ENCODE results near the gene TRIM66.

The TRIM66 gene, protein sequence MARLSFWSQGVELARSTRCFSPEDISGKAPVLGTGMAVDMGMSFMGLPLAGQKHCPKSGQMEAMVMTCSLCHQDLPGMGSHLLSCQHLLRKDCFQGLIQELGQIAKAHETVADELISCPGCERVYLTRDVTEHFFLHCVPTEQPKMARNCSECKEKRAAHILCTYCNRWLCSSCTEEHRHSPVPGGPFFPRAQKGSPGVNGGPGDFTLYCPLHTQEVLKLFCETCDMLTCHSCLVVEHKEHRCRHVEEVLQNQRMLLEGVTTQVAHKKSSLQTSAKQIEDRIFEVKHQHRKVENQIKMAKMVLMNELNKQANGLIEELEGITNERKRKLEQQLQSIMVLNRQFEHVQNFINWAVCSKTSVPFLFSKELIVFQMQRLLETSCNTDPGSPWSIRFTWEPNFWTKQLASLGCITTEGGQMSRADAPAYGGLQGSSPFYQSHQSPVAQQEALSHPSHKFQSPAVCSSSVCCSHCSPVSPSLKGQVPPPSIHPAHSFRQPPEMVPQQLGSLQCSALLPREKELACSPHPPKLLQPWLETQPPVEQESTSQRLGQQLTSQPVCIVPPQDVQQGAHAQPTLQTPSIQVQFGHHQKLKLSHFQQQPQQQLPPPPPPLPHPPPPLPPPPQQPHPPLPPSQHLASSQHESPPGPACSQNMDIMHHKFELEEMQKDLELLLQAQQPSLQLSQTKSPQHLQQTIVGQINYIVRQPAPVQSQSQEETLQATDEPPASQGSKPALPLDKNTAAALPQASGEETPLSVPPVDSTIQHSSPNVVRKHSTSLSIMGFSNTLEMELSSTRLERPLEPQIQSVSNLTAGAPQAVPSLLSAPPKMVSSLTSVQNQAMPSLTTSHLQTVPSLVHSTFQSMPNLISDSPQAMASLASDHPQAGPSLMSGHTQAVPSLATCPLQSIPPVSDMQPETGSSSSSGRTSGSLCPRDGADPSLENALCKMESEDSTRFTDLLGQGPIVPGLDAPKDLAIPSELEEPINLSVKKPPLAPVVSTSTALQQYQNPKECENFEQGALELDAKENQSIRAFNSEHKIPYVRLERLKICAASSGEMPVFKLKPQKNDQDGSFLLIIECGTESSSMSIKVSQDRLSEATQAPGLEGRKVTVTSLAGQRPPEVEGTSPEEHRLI (N-terminal part only)

DNA sequence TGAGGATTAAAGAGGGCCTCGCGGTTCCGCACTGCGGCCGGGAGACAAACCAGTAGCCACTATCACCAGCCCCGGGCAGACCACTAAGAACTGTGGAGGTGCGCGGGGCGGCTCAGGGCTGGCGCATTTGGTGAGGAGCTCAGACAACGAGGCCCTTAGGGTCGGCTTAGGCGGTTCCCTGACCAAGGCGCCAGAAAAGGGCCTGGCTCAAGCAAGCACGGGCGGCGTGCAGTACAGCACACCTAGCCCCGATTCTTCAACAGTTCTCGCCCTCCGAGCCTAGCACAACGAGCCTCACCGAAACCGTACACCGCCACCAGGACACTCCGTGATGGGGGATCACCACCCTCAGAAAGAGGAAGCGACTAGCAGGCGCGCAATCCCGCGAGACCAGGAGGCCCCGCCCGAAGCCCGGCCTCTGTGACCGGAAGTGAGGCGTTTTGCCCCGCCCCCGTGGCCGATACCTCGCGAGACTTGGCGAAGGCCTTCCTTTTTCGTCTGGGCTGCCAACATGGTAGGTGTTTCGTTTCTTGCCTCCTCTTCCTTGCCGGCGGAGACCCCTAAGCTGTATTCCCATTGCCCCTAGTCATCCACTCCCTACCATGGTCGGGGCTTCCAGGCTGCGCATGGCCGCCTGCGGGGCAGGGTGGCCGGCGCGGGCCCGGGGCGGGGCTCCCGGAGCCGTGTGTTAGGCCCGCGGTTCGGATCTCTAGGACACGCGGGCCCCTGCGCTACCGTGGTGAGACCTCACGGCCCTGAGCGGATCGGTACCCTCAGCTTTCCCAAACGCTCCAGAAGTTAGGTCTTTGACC is at the start of gene TRIM66, which contains the start of gene RPL27A:
TSS of gene TRIM66 (minus strand) at position 363 of the 812 bp plus-strand sequence. CDS start 10,391 bp downstream, outside the sequence.
TSS of gene RPL27A (plus strand) at position 490 of the 812 bp plus-strand sequence. CDS start at position 512, 22 bp downstream.
- DNase-seq (ENCODE audit: low read depth), result peak; percentile 92

DNA sequence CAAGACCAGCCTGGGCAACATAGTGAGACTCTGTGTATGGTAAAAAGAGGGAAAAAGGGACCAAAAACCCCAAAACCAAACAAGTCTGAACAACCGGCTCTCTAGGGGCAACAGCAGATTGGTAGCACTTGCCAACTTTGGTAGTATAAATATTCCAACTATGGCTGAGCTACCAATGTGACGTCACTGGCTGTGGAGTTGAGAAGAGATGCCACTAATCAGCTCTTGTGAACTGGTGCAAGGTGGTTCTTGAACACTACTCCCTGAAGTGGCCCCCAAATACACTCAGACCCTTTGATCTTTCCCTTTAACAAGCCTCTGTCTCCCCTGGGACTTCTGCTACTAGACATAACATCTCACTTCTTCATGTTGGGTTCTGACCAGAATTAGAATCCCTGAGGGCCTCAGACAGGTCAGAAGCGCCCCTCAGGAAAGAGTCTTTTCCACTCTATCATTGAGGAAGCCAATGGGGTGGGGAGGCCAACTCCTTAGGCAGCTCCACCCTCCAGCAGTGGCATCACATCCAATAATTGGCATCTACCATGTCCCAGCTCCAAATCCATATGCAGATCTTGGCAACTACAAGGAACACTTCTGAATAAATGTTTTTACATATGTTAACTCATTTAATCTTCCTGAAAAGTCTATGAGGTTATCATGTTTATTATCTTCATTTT is 49.3 kb upstream of the TRIM66 start:
- DNase-seq (ENCODE audit: low read depth), result no peak

DNA sequence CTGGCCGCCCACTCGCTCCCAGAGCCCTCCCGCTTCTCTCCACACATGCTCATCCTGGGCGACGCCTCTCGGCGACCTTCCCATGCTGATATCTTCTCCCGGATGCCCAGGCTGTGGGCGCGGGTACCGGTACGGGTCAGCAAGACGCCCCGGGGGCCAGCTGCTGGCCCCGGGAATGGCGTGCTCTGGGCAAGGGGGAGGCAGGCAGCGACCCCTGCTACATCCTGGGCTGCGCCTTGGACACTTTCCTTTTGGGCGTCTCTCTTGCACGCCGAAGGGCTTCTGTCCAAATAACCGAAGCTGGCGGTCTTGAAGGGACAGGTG is 48.2 kb upstream of the TRIM66 start:
- no peak for DNase-seq (ENCODE audit: low read depth)

DNA sequence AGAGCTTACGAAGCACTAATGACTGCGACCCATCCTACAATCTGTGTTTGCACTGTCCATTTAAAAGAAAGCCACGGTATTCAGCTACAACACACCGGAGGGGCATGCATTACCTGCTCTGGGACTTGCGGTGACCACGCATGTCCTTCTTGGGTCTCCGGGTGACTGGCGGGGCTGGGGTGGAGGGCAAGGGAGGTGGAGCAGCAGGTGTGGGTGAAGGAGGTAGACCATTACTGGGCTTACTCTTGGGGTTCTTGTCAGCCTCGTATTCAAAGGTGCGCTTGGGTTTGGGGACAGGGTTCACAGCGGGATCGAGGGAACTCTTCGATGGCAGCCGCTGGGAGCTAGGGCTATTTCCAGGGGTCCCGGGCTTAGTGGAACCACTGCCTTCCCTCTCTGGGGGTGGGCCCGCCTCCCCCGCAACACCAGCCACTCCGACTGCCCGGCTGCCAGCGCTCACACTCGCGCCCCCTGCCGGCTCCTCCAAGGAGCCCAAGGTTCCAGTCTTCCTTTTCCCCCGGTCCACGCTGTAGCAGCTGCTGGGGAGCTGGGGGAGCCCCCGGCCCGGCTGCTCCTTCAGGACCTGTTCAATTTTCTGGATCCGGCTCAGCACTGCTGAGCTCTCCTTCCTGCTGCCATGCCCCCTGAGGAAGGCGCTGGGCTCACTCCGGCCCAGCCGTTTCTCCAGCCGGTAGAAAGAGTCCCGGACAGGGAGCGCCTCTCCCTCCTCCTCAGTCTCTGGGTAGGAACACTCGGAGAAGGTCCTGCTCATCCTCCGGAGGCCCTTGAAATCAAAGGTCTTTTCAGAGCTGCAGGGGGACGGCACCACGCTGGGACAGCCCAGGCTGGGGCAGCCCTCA is 47.6 kb upstream of the TRIM66 start:
- no peak for DNase-seq (ENCODE audit: low read depth)

DNA sequence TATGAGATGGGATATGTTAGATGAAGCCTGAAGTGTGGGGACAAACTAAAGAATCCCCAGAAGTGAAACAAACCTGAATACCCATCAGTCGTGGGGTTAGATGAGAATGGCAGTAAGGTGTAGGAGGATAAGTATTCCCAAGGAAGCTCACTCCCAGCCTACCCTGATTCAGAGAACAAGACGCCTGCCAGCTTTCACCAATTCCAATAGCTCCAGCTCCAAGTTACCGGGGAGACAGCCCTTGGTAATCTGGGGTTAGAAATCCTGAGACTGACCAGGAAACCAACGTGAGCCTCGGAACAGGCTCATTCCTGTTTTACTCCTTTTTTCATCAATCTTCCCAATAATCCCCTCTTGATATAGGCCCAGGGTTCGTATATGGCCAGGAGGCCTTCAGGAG is 46.6 kb upstream of the TRIM66 start:
- no peak for DNase-seq (ENCODE audit: low read depth)

DNA sequence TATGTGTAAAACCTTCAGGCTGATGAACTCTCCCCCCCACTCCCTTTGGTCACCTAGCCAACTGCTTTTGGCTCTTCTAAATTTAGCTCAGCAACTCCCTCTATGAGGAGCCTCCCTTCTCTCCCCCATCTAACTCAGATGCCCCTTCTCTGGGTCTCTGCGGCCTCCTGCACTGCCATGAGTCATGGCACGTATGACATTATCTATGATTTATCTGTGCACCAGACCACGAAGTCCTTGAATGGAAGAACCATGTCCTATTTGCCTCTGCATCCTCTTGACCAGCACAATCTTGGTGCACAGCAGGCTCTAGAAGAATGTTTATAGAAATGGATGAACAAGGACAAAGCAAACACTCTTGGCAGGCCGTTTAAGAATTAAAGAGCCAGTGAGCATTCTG is 46.1 kb upstream of the TRIM66 start:
- DNase-seq (ENCODE audit: low read depth), result no peak

DNA sequence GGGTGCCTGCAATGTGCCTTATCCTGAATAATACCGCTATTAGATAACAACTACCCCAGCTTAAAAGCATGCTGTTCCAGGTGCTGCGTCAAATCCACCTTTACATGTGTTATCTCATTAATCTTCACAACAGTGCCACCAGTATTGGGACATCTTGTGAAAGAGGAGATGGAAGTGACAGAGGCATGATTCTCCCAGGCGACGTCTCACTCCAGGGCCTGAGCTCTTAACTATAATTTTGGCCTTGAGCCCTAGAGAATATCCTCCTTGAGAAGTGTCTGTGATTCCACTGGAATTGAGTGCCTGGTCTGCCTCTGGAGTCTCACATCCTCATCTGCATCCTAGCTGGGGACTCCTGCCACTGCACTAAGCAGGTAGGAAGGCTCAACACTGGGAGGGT is 43.9 kb upstream of the TRIM66 start:
- no peak for DNase-seq (ENCODE audit: low read depth)

DNA sequence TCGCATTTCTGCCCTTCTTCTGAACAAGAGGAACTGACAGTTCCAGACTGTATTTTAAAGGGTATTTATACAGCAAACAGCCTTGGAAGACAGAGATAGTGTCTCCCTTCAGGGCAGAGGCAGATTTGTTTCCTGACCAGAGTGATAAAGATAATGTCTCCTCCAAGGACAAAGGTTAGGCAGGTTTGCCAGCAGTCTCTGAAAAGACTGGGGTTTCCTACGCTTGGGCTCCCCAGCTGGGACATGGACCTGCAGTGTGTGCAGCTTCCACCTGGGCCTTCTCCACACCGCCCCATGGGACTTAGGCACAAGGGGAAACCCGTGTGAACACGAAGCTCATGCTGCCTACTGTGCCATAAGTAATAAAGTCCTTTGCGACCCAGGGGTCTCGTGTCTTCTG is 42.2 kb upstream of the TRIM66 start:
- no peak for DNase-seq (ENCODE audit: low read depth)

DNA sequence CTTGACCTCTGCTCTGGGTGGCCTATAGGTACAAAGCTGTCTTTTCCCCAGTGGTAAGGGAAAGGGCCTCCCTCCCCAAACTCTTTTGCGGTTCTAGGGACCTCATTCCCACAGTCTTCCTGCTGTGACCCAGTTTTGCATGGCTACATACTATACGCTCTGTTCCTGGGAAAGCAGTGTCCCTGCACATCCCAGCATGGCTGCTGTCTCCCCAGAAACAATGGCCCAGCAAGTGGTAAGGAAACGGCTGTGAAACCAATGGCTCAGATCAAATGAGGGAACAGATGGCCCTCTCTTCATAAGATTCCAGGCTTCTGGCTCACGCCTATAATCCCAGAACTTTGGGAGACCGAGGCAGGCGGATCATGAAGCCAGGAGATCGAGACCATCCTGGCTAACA is 41.2 kb upstream of the TRIM66 start:
- no peak for DNase-seq (ENCODE audit: low read depth)

DNA sequence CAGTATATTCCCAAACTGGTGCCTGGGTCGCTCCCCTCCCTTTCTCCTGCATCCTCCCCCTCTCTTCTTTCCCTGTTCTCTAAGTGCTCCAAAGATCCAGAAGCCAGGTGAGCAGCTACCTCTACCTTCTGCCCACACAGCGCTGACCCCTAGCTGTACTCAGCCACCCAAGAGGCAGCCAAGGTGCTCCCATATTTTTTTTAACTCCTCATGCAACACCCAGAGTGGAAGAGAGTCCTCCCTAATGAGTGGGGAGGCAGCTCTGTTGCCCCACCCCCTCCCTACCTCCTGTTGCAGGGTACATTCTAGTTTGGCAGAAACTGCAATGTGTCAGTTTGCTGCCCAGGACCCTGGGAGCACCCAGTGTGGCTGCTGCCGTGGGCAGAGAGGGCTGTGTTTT is 40.3 kb upstream of the TRIM66 start:
- DNase-seq (ENCODE audit: low read depth), result no peak

DNA sequence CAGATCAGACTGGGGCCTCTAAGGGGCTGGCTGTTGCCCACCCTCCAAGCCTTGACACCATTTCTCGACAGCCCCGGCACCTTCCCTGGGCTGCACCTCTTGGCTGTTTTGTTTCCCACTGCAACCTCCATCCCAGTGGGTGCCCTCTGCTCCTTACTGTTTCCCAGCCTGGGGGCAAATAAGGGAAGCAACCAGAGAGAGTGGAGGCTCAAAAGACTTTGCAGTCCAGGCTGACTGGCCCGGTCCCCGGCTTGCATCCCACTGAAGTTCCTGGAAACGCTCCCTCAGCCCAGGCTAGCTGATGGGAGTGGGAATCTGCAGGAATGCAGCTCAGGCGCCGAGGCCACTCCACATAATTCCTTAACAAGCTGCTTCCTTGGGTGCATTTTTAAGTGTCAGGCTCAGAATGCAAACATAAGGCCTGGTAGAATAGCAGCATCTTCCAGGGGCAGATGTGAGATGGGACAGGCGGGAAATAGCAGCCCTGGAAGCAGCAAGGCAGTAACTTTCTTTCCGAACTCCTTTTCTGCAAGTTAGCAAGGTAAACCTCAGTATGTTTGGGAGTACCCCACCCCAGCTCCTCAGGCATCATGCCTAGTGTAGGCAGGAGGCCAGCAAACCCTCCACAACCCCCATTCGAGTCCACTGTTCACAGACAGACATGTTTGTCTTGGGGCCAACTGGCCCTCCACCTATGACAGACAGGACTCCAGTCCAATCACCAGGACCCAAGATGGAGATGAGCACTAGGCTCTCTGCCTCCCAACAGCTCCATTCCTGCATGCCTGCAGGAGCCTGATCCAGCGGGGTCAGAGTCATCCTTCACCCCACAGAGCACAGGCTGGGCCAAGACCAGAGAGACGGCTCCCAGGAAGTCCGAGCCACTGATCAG is 39.4 kb upstream of the TRIM66 start:
- no peak for DNase-seq (ENCODE audit: low read depth)

DNA sequence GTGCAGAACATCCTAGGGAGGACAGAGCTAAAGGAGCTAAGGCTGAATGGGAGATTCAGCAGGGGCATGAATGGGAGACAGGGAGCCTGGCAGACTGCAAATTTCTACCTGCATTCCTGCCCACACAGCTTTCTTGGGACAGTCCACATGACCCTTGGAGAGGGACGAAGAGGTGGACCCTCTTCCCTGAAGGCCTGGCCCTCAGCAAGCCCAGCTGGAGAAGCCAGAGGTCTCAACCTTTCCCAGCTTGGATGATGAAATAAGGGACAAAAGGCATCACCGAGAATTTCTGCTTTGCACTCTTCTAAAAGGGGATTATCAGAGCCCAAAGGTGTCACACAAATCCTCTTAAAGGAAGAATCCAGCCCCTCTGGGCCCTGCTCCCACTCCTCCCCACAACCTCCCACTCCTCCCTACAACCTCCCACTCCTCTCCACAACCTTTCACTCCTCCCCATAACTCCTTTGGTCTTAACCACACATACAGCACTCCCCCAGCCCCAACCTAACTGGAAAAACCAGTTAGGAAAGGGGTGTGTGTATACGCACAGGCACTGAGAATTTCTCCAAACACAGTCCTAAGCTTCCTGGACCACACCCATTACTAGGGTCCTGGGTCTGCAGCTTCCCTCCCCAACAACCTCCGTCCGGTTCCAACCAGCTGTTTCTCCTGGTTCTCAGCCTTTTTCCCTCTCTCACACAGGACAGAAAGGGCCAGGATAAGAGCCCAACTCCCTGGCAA is 38.6 kb upstream of the TRIM66 start:
- DNase-seq (ENCODE audit: low read depth), result no peak

DNA sequence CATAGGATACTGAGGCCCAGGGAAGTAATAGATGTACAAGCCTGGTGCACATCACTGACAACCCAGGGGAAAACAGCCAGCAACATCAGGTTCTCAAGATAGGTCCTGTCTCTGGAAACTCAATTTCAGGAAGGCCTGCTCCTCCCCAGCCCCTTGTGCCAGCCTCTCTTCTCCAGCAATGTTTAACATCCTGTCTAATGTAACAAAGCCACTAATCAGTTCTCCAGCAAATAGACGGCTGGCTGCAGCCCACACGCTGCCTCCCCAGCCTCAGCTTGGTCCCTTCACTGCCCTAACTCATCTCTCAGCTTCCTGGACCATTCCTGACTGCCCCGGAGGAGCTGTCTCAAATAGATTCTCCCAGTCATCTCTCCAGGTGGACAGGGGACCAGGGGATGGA is 37.9 kb upstream of the TRIM66 start:
- no peak for DNase-seq (ENCODE audit: low read depth)

DNA sequence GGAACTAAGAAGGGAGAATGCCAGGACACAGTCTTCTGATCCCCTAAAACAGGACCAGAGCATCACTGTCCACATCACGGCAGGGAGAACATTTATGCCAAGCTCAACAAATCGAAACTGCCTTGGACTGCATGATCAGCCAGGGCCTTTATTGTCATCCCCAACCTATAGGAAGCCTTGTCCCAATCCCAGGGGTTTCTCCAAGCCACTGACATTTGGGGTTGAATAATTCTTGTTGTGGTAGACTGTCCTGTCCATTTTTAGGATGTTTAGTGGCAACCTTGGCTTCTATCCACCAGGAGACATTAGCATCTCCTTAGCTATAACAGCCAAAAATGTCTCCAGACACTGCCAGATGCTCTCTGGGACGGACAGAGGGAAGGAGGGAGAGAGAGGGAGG is 37.3 kb upstream of the TRIM66 start:
- no peak for DNase-seq (ENCODE audit: low read depth)

DNA sequence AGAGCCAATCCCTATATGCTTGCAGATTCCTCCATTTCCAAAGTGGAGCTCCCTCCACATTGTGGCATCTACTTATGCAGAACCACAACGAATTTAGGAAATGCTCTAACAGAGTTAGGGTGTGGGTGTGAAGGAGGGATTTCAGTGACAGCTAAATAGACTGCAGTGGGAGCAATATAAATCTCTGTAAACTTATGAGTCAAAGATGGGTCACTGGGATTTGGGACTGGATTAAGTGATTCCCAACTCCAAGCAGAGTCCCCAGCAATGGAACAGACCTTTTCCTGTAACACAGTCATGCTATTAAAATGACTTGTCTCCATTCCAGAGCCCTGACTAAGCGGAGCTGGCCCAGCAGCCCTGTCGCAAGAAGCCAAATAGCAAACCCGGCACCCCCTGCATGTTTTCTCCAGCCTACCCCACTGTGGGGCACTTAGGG is 36.8 kb upstream of the TRIM66 start:
- peak; percentile 91 for DNase-seq (ENCODE audit: low read depth)

DNA sequence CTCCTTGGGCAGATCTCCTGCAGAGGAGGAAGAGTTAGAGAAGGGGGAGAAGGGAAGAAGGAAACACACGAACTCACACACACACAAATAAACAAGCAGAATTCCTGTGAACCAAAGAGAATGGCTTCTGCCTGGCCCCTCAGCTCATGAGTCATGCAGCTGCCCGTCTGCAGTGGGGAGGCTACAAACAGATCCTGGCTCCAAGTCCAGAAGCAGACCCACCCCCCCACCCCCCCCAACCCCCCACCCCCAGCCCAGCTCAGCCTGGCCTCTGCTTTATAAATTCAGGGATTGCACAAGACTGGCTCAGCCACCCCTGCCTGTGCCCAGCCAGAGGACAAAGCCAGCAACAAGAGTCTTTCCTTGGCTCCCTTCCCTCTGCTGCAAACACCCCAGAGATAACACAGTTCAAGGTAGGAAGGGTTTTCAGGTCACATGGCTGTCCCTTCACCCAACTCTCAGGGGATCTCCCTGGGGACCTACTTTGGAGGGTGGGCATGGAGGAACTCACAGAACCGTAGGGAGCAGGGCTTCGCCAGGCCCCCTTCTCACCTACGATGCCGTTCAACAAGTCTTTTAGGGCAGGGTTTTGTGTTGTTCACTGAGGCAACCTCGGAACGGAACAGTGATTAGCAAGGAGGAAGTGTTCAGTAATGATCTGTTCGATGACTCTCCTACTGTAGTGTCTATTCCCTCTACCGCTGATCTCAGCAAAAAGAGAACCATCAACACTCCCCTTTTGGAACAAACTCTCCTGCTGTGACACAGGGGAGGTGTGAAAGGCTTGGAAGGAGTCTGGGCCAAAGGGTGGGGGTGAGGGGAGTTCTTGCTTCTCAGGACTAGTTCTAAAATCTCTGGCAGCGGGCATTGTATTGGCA is 35.6 kb upstream of the TRIM66 start:
- peak; percentile 52 for DNase-seq (ENCODE audit: low read depth)

DNA sequence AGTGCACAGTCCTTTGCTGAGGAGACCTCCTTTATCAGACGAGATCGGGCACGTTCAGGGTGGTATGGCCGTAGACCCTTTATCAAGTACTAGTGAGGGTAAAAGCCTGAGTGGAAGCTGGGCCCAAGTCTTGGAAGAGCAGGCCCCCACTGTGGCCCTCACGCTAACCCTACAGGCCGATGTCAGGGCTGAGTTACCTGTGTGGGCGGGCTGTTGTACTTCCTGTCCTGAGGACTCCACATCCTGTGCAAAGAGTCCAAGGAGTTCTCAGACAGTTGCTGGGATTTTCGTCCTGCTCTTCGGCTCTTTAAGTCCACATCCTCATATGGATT is 35.0 kb upstream of the TRIM66 start:
- DNase-seq (ENCODE audit: low read depth), result no peak

DNA sequence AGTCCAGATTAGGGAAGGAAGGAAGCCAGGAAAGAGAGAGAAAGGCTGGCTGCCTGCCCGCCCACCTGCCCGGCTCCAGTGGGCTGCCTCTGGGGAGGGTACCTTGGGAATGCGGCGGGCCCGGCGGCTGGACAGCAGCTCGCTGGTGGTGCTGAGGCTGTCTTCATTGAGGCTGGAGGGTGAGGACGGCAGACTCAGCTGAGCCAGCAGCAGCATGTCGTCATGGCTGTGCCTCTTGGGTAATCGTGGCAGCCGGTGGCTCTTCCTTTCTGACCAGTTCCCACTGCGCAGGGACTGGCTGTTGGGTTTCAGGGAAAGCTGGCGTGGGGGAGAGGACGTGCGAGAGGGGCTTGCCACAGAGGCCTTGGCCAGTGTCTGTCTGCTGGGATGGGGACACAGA is 33.0 kb upstream of the TRIM66 start:
- no peak for DNase-seq (ENCODE audit: low read depth)

Data from stromal cell of bone marrow (primary cell).